Myocyte (in vitro differentiated cells): ENCODE measurements around the gene RPL36A. TPM values are rescaled to one million over a fixed set of nuclear protein-coding genes. Genes with fewer than 3 reads are reported as not detected.
A peak's percentile ranks its signal among the peaks of the same experiment; 100 is the strongest.

ENCODE experiments used
- DNase-seq: peaks from one replicate; pipeline ENCODE4 v3.0.0-alpha.2; 2012; ENCODE audit warnings: low read depth
- polyA plus RNA-seq: library from polyadenylated mRNA; unstranded; fragments of >200 nt; gene quantifications from one replicate; pipeline ENCODE4 v1.2.1, GENCODE V29; 2012; ENCODE audit warnings: missing spikeins
- total RNA-seq: library from RNA; depleted of rRNA; stranded (reverse); fragments of >200 nt; gene quantifications from 2 replicates; pipeline ENCODE4 v1.2.3, GENCODE V29; 2014

RPL36A gene
- 815 and 1,644 TPM in 2 replicates for total RNA-seq
- 1,110 TPM for polyA plus RNA-seq

GRCh38 chrX:101390664-101391525, at the start of gene RPL36A:
Gene RPL36A, plus strand, starts transcription at chrX:101391011. Its CDS starts 33 bp downstream, at chrX:101391044.
- peak; percentile 87 for DNase-seq

- DNase-seq, result peak; percentile 21
Observed at GRCh38 chrX:101347859-101348451, 42.9 kb upstream of the RPL36A start.

- peak; percentile 77 for DNase-seq
Observed at GRCh38 chrX:101348452-101349192, 42.2 kb upstream of the RPL36A start, which contains the start of gene TIMM8A. Gene TIMM8A, minus strand, starts transcription at chrX:101348742. Its CDS starts 78 bp downstream, at chrX:101348664.

- DNase-seq, result no peak
Observed at GRCh38 chrX:101349193-101349562, 41.6 kb upstream of the RPL36A start.

- DNase-seq, result peak; percentile 9
Observed at GRCh38 chrX:101357166-101357795, 33.5 kb upstream of the RPL36A start.

GRCh38 chrX:101359966-101360365, 30.8 kb upstream of the RPL36A start:
- no peak for DNase-seq

- DNase-seq, result no peak
Observed at GRCh38 chrX:101360390-101360789, 30.4 kb upstream of the RPL36A start.

GRCh38 chrX:101362116-101362515, 28.7 kb upstream of the RPL36A start:
- no peak for DNase-seq

- no peak for DNase-seq
Observed at GRCh38 chrX:101362757-101363156, 28.1 kb upstream of the RPL36A start.

GRCh38 chrX:101365301-101365795, 25.5 kb upstream of the RPL36A start:
- DNase-seq, result no peak

- no peak for DNase-seq
Observed at GRCh38 chrX:101368800-101369199, 22.0 kb upstream of the RPL36A start.

- DNase-seq, result no peak
Observed at GRCh38 chrX:101369687-101370086, 21.1 kb upstream of the RPL36A start.

- DNase-seq, result no peak
Observed at GRCh38 chrX:101370888-101371504, 19.8 kb upstream of the RPL36A start.

- DNase-seq, result no peak
Observed at GRCh38 chrX:101377547-101377946, 13.3 kb upstream of the RPL36A start.

GRCh38 chrX:101383679-101384205, 7.1 kb upstream of the RPL36A start:
- no peak for DNase-seq

GRCh38 chrX:101385026-101385684, 5.7 kb upstream of the RPL36A start:
- no peak for DNase-seq

GRCh38 chrX:101385795-101386541, 4.8 kb upstream of the RPL36A start, which contains the start of gene BTK:
Gene BTK, minus strand, starts transcription at chrX:101386191. Its CDS starts 10,907 bp downstream, at chrX:101375284.
- DNase-seq, result no peak

- no peak for DNase-seq
Observed at GRCh38 chrX:101386542-101386885, 4.3 kb upstream of the RPL36A start.

GRCh38 chrX:101388604-101389003, 2.2 kb upstream of the RPL36A start:
- no peak for DNase-seq
